ENCODE results near the gene AFAP1.

The AFAP1 gene

GRCh38 chr4:7787067-7787466 is 152.6 kb downstream of the AFAP1 start:
- no peak for TF ChIP-seq NFIC (IDR thresholded peaks at IDR 0.05)
- no peak for TF ChIP-seq MAX (IDR thresholded peaks at IDR 0.05)
- TF ChIP-seq FOXM1 (IDR thresholded peaks at IDR 0.05; ENCODE audit: borderline replicate concordance, low read depth): no peak
- TF ChIP-seq CREB1 (IDR thresholded peaks at IDR 0.05; ENCODE audit: low read depth): no peak
- TF ChIP-seq YY1 (IDR thresholded peaks at IDR 0.05; ENCODE audit: low read depth): no peak
- TF ChIP-seq TEAD4 (IDR thresholded peaks at IDR 0.05): no peak
- no peak for TF ChIP-seq EP300 (IDR thresholded peaks at IDR 0.05; ENCODE audit: borderline replicate concordance)
- TF ChIP-seq ZBTB7A (IDR thresholded peaks at IDR 0.05; ENCODE audit: low read depth): no peak
- no peak for TF ChIP-seq USF1 (IDR thresholded peaks at IDR 0.05)
- no peak for TF ChIP-seq EGR1 (IDR thresholded peaks at IDR 0.05)
- TF ChIP-seq TCF12 (IDR thresholded peaks at IDR 0.05; ENCODE audit: low read depth): no peak
- no peak for TF ChIP-seq REST (IDR thresholded peaks at IDR 0.05; ENCODE audit: low read depth)
- no peak for TF ChIP-seq RAD21 (IDR thresholded peaks at IDR 0.05; ENCODE audit: low read depth)
- TF ChIP-seq CEBPB (IDR thresholded peaks at IDR 0.05): no peak
- no peak for TF ChIP-seq TAF1 (IDR thresholded peaks at IDR 0.05; ENCODE audit: low read depth)

GRCh38 chr4:7786517-7786916 is 153.1 kb downstream of the AFAP1 start:
- TF ChIP-seq USF1 (IDR thresholded peaks at IDR 0.05): no peak
- no peak for TF ChIP-seq TAF1 (IDR thresholded peaks at IDR 0.05; ENCODE audit: low read depth)
- TF ChIP-seq FOXM1 (IDR thresholded peaks at IDR 0.05; ENCODE audit: borderline replicate concordance, low read depth): no peak
- no peak for TF ChIP-seq EGR1 (IDR thresholded peaks at IDR 0.05)
- no peak for TF ChIP-seq MAX (IDR thresholded peaks at IDR 0.05)
- TF ChIP-seq REST (IDR thresholded peaks at IDR 0.05; ENCODE audit: low read depth): no peak
- TF ChIP-seq CEBPB (IDR thresholded peaks at IDR 0.05): no peak

GRCh38 chr4:7786040-7786439 is 153.6 kb downstream of the AFAP1 start:
- TF ChIP-seq EGR1 (IDR thresholded peaks at IDR 0.05) (no peak), USF1 (IDR thresholded peaks at IDR 0.05) (no peak), YY1 (IDR thresholded peaks at IDR 0.05; ENCODE audit: low read depth) (no peak), CEBPB (IDR thresholded peaks at IDR 0.05) (no peak), RAD21 (IDR thresholded peaks at IDR 0.05; ENCODE audit: low read depth) (no peak), EP300 (IDR thresholded peaks at IDR 0.05; ENCODE audit: borderline replicate concordance) (no peak), ZBTB7A (IDR thresholded peaks at IDR 0.05; ENCODE audit: low read depth) (no peak), TEAD4 (IDR thresholded peaks at IDR 0.05) (no peak), NFIC (IDR thresholded peaks at IDR 0.05) (no peak), FOXM1 (IDR thresholded peaks at IDR 0.05; ENCODE audit: borderline replicate concordance, low read depth) (no peak), TAF1 (IDR thresholded peaks at IDR 0.05; ENCODE audit: low read depth) (no peak)

GRCh38 chr4:7785017-7785416 is 154.6 kb downstream of the AFAP1 start:
- TF ChIP-seq EP300 (IDR thresholded peaks at IDR 0.05; ENCODE audit: borderline replicate concordance): no peak
- TF ChIP-seq CEBPB (IDR thresholded peaks at IDR 0.05): no peak
- TF ChIP-seq YY1 (IDR thresholded peaks at IDR 0.05; ENCODE audit: low read depth): no peak
- TF ChIP-seq NFIC (IDR thresholded peaks at IDR 0.05): no peak
- no peak for TF ChIP-seq CREB1 (IDR thresholded peaks at IDR 0.05; ENCODE audit: low read depth)
- no peak for TF ChIP-seq EGR1 (IDR thresholded peaks at IDR 0.05)
- no peak for TF ChIP-seq FOXM1 (IDR thresholded peaks at IDR 0.05; ENCODE audit: borderline replicate concordance, low read depth)
- no peak for TF ChIP-seq REST (IDR thresholded peaks at IDR 0.05; ENCODE audit: low read depth)
- no peak for TF ChIP-seq TAF1 (IDR thresholded peaks at IDR 0.05; ENCODE audit: low read depth)
